ENCODE results near the gene QPCTL.
"Not testable (repeated sequence)": the region's sequence is repeated elsewhere in the genome, so short reads cannot be mapped to it uniquely, and the experiment has no call there.

The QPCTL gene

GRCh38 chr19:45677351-45678230, 14.9 kb upstream of the QPCTL start:
- DNase-seq: peak; percentile 83

GRCh38 chr19:45681391-45682015, 11.0 kb upstream of the QPCTL start:
- DNase-seq: peak; percentile 93

GRCh38 chr19:45682117-45682516, 10.3 kb upstream of the QPCTL start:
- DNase-seq: no peak

- DNase-seq: no peak
These were observed 9.6 kb upstream of the QPCTL start for GRCh38 chr19:45682908-45683307.

DNA sequence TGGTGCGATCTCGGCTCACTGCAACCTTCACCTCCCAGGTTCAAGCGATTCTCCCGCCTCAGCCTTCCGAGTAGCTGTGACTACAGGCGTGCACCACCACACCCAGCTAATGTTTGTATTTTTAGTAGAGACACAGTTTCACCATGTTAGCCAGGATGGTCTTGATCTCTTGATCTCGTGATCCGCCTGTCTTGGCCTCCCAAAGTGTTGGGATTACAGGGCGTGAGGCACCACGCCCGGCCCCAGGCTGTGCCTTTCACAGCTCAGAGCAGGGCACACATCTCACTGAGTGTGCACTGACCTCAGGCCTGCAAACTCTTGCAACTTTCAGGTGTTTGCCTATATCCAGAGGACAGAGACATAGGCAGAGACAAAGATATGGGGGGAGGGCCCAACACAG, 7.4 kb upstream of the QPCTL start:
- DNase-seq: not testable (repeated sequence)

DNA sequence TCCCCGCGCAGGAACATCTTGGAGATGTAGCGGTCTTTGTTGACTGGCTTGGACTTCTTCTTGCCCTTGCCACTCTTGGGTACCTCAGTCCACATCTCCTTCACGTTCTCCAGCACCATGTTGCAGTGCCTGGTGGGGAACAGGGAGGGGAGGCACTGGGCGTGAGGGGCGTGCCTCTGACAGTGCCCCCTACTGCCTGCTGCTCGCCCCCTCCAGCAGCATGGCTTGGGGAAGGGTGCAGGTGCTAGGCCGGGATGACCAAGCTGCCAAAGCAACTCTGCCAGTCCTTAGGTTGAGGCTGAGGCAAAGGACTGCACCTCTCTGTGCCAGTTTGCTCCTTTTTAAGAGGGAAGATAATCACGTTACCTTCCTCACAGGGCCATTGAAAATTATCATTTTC, 4.9 kb upstream of the QPCTL start:
- no peak for DNase-seq

GRCh38 chr19:45691516-45692186, 815 bp upstream of the QPCTL start, which contains the start of gene SNRPD2:
TSS of gene SNRPD2 (minus strand) at chr19:45691953. CDS start at chr19:45691888, 65 bp downstream.
- DNase-seq: peak; percentile 97

- DNase-seq: peak; percentile 83
These were observed 781 bp downstream of the QPCTL start for GRCh38 chr19:45693106-45693788.

DNA sequence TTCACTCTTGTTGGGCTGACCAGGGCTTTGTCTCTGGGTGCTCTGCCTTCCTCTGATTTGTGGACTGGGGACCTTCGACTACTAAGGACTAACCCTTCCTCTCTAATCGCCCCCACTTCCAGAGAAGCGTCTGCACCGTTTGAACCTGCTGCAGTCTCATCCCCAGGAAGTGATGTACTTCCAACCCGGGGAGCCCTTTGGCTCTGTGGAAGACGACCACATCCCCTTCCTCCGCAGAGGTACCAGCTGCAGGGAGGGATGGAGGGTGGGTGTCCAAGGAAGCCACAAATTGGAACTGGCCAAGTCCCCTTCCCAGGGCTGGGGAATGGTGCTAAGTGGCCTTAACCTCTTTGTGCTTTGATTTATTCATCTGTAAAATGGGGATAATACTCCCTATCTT, 9.2 kb downstream of the QPCTL start:
- no peak for DNase-seq

GRCh38 chr19:45705115-45705514, 12.6 kb downstream of the QPCTL start:
- DNase-seq: no peak

GRCh38 chr19:45705710-45706415, 13.4 kb downstream of the QPCTL start:
- no peak for DNase-seq

DNA sequence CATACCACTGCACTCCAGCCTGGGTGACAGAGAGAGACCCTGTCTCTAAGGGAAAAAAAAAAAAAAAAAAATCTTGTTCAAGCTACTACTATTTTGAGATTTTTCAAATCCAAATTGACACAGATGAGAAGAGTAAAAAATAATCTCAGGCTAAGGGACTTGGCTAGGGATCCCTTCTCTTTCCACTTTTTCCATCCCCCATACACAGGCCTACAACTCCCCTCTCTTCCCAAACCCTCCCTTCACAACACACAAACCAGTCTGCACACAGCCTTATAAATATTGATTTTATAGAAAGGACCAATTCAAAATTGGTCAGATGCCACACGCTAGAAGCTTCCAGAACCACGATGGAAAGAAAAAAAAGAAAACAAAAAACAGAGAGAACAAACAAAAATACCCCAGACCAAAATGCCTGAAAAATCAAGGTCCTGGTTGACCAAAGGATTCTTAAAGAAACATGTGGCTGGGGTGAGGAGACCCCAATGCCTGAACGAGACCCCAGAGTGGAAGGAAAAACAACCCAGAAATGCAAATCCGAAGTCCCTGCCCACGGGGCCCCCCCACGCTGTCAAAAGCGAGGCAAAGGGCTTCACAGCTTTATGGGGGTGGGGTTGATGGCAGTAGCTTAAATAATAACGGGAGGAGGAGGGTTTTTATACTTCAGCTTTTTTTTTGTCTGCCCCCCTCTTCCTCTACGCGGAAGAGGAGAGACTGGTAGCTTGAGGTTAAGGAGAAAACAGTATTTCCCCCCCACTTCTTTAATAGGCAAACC, 18.1 kb downstream of the QPCTL start:
- no peak for DNase-seq

GRCh38 chr19:45711851-45712698, 19.6 kb downstream of the QPCTL start:
- no peak for DNase-seq

- DNase-seq: no peak
These were observed 20.2 kb downstream of the QPCTL start for GRCh38 chr19:45712699-45713067.

DNA sequence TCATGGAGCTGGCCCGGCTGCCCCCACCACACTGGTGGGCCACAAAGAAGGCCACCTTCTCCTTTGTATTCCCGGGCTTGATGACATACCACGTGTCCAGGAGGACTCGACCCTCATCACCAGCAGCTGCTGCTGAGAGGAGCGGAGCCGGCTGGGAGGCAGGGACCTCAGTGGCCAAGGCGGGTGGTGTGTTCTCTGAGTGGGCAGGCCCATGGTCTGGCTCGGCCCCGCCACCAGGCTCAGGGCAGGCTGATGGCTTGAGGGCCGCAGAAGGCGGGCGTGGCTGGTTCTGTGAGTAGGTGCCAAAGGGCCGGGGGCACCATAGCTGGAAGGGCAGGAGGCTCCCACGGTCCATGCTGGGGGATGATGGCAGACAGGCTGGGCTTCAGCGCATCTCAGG, 20.7 kb downstream of the QPCTL start:
- no peak for DNase-seq

DNA sequence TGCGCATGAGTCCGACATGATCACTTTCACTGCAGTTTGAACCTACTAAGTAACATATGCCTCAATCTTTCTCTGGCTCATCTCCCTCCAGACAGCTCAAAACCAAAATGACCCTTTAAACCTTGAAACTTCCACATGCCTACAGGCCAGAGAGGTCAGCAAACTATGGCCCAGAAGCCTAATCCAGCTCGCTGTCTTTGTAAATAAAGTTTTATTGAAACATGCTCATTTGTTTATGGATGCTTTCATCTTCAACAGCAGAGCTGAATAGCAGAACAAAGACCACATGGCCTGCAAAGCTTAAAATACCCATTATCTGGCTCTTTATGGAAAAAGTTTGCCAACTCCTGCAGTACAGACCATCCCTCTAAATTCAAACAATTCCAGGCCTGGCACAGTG, 22.7 kb downstream of the QPCTL start:
- no peak for DNase-seq

DNA sequence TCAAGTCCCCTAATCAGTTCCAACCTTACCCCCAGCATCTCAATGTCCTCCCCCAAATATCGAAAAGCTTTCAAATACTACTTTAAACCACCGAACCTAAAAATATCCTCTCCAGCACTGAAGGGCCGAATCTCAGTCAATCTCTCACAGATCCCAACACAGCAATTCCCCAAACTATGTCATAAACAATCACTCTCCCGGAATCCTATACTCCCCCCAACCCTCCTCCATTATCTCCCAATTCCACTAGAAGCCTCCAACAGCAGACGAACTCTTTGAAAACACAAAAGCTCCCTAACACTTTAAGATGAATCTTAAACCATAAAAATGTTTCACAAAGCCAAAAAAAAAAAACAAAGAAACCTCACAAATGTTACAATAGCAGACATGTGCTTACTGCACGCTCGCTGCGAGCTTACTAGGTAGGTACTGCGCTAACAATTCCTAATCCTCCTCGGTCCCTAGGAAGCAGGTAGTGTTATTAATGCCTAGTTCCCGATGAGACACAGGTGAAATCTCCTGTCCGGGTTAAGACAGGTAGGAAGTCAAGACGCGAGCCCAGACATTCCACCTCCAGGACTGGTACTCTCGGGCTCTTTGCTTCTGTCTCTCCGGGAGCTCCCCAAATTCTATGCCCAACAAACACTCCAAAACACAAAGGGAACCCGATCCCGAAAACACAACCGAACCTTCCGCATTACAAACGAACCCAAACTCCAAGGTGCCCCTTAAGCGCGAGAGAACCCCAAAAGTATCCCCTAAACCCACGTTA, 24.1 kb downstream of the QPCTL start:
- no peak for DNase-seq

GRCh38 chr19:45717131-45717982, 24.9 kb downstream of the QPCTL start:
- peak; percentile 99 for DNase-seq
